HFFc6 (cell line): Measurements from ENCODE around the gene GAD1. TPM values are rescaled to one million over a fixed set of nuclear protein-coding genes. Genes with fewer than 3 reads are reported as not detected.
A peak's percentile ranks its signal among the peaks of the same experiment; 100 is the strongest.

Experiments
- DNase-seq: peaks from one replicate; pipeline ENCODE4 v3.0.0-alpha.2; 2018
- H3K27ac Mint-ChIP-seq: 2 replicates; pipeline ENCODE4 v1.8.0; 2020; ENCODE audit warnings: mild to moderate bottlenecking, mixed read lengths
- H3K27me3 Mint-ChIP-seq: 2 replicates; pipeline ENCODE4 v1.8.0; 2021; ENCODE audit warnings: mild to moderate bottlenecking, moderate library complexity, mixed read lengths; ENCODE audit not compliant: insufficient read depth
- H3K36me3 Mint-ChIP-seq: 2 replicates; pipeline ENCODE4 v1.8.0; 2021; ENCODE audit warnings: low read depth, mixed read lengths
- H3K4me1 Mint-ChIP-seq: 2 replicates; pipeline ENCODE4 v1.8.0; 2020; ENCODE audit warnings: low read depth, mixed read lengths
- H3K4me3 Mint-ChIP-seq: 2 replicates; pipeline ENCODE4 v1.8.0; 2020; ENCODE audit warnings: mild to moderate bottlenecking, moderate library complexity, mixed read lengths
- H3K9me3 Mint-ChIP-seq: 2 replicates; pipeline ENCODE4 v1.8.0; 2020; ENCODE audit warnings: mild to moderate bottlenecking, mixed read lengths
- long read RNA-seq: library from polyadenylated mRNA; unstranded; transcript quantifications from one replicate; pipeline ENCODE4 v2.0.0, GENCODE V29; 2019
- total RNA-seq, 6 experiments: library from RNA; stranded (reverse); fragmentation: NEBNext Ultra II Directional; extraction: Animal tissue kit (Norgen Biotek cat#: 25700); gene quantifications; 2 replicates in 1 of 6; 3 replicates in 5 of 6; pipeline ENCODE4 v1.2.3, GENCODE V29; 2021
- TF ChIP-seq, protein P1 (sequence below): fragments of 200-600 bp; sonication (generic); IDR thresholded peaks from 2 replicates; pipeline ENCODE4 v1.5.0; 2021; ENCODE audit warnings: antibody characterized with exemption, mild to moderate bottlenecking

GAD1 gene
- under 1 TPM in 2 of 6 experiments, not detected in 4; 0.21 to 0.26 TPM for total RNA-seq
- long read RNA-seq = 0 reads

DNA sequence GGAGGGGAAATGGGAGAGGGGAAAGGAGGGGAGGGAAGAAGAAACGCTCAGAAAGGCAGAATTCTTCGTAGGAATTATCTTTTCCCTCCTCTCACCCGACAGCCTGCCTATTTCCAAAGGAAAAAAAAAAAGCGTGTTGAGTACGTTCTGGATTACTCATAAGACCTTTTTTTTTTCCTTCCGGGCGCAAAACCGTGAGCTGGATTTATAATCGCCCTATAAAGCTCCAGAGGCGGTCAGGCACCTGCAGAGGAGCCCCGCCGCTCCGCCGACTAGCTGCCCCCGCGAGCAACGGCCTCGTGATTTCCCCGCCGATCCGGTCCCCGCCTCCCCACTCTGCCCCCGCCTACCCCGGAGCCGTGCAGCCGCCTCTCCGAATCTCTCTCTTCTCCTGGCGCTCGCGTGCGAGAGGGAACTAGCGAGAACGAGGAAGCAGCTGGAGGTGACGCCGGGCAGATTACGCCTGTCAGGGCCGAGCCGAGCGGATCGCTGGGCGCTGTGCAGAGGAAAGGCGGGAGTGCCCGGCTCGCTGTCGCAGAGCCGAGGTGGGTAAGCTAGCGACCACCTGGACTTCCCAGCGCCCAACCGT lies at the start of gene GAD1:
GAD1 (plus strand) TSS at position 384 of the 589 bp plus-strand sequence. CDS start 1,705 bp downstream, outside the sequence.
- TF ChIP-seq, protein P1, sequence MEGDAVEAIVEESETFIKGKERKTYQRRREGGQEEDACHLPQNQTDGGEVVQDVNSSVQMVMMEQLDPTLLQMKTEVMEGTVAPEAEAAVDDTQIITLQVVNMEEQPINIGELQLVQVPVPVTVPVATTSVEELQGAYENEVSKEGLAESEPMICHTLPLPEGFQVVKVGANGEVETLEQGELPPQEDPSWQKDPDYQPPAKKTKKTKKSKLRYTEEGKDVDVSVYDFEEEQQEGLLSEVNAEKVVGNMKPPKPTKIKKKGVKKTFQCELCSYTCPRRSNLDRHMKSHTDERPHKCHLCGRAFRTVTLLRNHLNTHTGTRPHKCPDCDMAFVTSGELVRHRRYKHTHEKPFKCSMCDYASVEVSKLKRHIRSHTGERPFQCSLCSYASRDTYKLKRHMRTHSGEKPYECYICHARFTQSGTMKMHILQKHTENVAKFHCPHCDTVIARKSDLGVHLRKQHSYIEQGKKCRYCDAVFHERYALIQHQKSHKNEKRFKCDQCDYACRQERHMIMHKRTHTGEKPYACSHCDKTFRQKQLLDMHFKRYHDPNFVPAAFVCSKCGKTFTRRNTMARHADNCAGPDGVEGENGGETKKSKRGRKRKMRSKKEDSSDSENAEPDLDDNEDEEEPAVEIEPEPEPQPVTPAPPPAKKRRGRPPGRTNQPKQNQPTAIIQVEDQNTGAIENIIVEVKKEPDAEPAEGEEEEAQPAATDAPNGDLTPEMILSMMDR = no peak
- Mint-ChIP-seq H3K27ac (no peak within 1 kb of the TSS), H3K4me3 (peak within 1 kb of the TSS; percentile 75), H3K36me3 (no peaks in the 10 kb centered on the region), H3K9me3 (no peaks in the 10 kb centered on the region), H3K4me1 (peaks cover 23% of the 10 kb centered on the region), H3K27me3 (peaks cover 63% of the 10 kb centered on the region)
- peak; percentile 61 for DNase-seq

DNA sequence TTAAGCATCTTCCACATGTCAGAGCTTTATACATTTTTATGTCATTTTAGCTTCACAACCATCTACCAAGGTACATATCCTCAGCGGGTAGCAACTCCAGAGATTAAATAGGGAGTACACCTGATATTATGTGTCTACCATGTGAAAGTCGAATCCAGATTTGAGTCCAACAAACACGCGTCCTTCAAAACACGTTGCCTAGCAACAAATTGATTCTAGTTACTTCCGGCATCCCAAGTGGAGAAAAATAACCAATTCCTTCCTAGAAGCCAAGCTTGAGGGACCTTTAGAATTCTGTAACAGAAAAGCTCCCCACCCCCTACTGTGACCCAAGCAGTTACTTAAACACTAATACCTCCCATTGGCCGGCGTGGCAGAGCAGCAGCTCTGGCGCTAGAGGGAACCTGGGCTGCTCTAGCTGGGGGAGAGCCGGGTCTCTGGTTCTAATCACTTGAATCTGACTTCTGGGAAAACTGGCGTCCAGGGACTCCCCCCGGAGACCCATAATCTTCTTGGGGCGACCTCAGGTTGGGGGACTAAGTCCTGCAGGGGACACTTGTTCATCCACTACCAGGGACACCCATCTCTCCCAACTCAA lies 46.6 kb upstream of the GAD1 start, which contains the start of gene ERICH2:
ERICH2 (plus strand) TSS at position 371 of the 598 bp plus-strand sequence. CDS start 304 bp downstream, outside the sequence.
- DNase-seq = peak; percentile 9
- Mint-ChIP-seq H3K27ac (no peak within 1 kb of the TSS), H3K27me3 (peaks cover 5% of the 10 kb centered on the region), H3K4me1 (peaks cover 7% of the 10 kb centered on the region; the same call in 1 of the 2 replicates), H3K9me3 (no peaks in the 10 kb centered on the region), H3K4me3 (peak within 1 kb of the TSS; percentile 88), H3K36me3 (no peaks in the 10 kb centered on the region)
- TF ChIP-seq, protein P1 = no peak

DNA sequence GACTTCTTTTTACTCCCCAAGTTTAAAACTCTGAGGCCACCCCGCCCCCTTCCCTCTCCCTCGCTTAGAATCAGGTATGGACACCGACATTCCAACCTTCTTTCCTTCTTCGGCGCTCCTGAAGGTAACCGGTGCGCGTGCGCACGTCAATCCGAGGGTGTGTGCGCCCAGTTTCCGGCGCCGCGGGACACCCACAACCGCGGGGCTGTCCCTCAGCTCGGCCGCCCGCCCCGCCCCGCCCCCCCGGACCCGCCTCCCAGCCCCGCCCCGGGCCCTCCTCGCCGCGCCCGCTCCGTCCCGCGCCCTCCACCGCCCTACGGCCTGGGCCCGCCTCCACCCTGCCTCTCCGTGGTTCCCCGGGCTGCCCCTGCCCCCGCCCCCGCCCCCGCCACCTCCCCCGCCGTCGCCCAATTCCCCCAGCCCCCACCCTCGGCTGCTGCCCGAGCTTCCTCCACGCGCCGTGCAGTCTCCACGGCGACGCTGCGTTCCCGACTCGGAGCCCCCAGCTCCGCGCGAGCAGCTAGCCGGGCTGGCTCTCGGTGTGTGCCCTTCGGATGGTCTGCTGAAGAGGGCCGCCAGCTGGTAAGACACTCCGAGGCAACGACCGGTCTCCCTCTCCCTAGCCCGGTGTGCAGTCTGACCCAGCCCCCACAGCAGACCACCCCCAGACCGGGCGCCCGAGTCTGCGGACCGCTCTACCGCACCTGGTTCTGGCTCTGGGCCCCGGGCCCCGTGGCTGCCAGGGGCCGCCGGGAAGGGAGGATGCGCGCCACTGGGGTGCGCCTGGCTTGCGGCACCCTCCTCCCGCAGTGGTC lies 45.9 kb upstream of the GAD1 start:
- H3K4me1 Mint-ChIP-seq = peaks cover 7% of the 10 kb centered on the region; the same call in 1 of the 2 replicates
- H3K4me3 Mint-ChIP-seq = peak overlapping the region; percentile 88
- peaks cover 5% of the 10 kb centered on the region for H3K27me3 Mint-ChIP-seq
- TF ChIP-seq, protein P1 = no peak
- H3K9me3 Mint-ChIP-seq = no peaks in the 10 kb centered on the region
- DNase-seq = peak; percentile 11
- H3K27ac Mint-ChIP-seq = no peak overlapping the region
- no peaks in the 10 kb centered on the region for H3K36me3 Mint-ChIP-seq

DNA sequence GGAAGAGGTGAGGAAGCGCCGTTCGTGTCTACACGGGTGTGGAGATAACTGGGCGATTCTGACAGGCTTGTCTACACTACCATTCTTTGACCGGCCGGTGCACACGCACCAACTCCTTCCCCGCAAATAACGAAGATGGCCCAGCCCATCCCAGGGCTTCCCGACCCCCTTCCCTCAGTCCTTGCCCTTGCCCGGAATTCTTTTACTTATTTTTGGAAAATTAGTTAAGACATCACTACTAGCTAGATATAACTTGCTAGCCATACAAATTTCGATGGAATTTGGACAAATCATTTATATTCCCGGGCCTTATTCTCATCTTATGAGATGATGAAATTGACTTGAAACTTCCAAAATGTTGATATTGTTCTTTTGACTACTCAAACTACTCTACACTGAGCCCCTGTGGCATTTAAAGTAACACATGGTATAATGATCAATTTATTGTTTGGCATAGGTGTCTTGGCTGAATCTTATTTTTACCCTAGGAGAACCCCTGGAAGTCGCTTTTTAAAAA lies 45.2 kb upstream of the GAD1 start:
- peak overlapping the region; percentile 73 for H3K4me3 Mint-ChIP-seq
- H3K27me3 Mint-ChIP-seq = peaks cover 5% of the 10 kb centered on the region
- no peaks in the 10 kb centered on the region for H3K36me3 Mint-ChIP-seq
- no peak for DNase-seq
- H3K27ac Mint-ChIP-seq = no peak overlapping the region
- TF ChIP-seq, protein P1 = no peak
- H3K4me1 Mint-ChIP-seq = peaks cover 7% of the 10 kb centered on the region; the same call in 1 of the 2 replicates
- H3K9me3 Mint-ChIP-seq = no peaks in the 10 kb centered on the region

DNA sequence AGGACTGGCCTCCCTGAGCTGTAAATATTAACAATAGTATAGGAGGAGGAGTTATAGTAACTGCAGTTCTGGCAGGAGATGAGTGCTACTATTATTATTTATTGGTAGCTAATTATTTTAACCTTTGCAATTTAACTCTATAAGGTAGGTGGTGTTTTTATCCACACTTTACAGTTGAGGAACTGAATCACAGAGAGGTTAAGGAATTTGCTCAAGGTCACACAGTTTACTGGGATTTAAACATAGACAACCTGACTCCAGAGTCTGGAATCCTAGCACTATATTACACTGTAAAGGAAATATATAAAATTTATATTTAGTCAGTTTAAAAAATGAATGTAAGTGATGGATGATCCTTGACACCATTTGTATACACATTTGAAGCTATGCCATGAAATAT lies 44.4 kb upstream of the GAD1 start:
- Mint-ChIP-seq H3K27me3 (peaks cover 5% of the 10 kb centered on the region), H3K4me3 (no peak overlapping the region), H3K4me1 (peaks cover 7% of the 10 kb centered on the region; the same call in 1 of the 2 replicates), H3K27ac (no peak overlapping the region), H3K9me3 (no peaks in the 10 kb centered on the region), H3K36me3 (no peaks in the 10 kb centered on the region)
- TF ChIP-seq, protein P1 = no peak
- no peak for DNase-seq
